K562 (cell line): ENCODE measurements around the gene GZMM. TPM values are rescaled to one million over a fixed set of nuclear protein-coding genes. Genes with fewer than 3 reads are reported as not detected.

Experiments used
- CTCFL ChIP-seq: IDR thresholded peaks from 2 replicates; pipeline ENCODE4 v1.6.1; 2011; ENCODE audit warnings: borderline replicate concordance, low read depth, mild to moderate bottlenecking, moderate library complexity, low read length; ENCODE audit not compliant: insufficient read depth, poor library complexity, severe bottlenecking
- DPF2 ChIP-seq: fragments of 450-650 bp; IDR thresholded peaks from 2 replicates; pipeline ENCODE4 v1.6.1; 2016
- MCM3 ChIP-seq: fragments of 450-650 bp; IDR thresholded peaks from 2 replicates; pipeline ENCODE4 v1.6.1; 2016
- MTA2 ChIP-seq: fragments of 450-650 bp; IDR thresholded peaks from 2 replicates; pipeline ENCODE4 v1.6.1; 2016; ENCODE audit warnings: low read depth
- MYBL2 ChIP-seq, 2 experiments: fragments of 450-650 bp in 1 of 2; sonication (generic) in 1 of 2; formaldehyde crosslinking in 1 of 2; IDR thresholded peaks; 2 replicates each; pipeline versions ENCODE4 v1.6.1 to v1.8.1; 2017 to 2022; ENCODE audit warnings: borderline replicate concordance in 1 of 2, inconsistent platforms in 1 of 2, low read depth in 1 of 2, mild to moderate bottlenecking in 1 of 2, missing genetic modification reagents in 1 of 2, moderate library complexity in 1 of 2
- NKRF ChIP-seq: fragments of 450-650 bp; IDR thresholded peaks from 2 replicates; pipeline ENCODE4 v1.6.1; 2016; ENCODE audit warnings: borderline replicate concordance
- NR2C1 ChIP-seq, 2 experiments: fragments of 450-650 bp; IDR thresholded peaks; 2 replicates each; pipeline ENCODE4 v1.6.1; 2017; ENCODE audit warnings: mild to moderate bottlenecking in 2 of 2, antibody characterized with exemption in 1 of 2, inconsistent platforms in 1 of 2, missing compliant biosample characterization in 1 of 2, missing genetic modification characterization in 1 of 2
- PCBP1 ChIP-seq: fragments of 200-400 bp; formaldehyde crosslinking; IDR thresholded peaks from 2 replicates; pipeline ENCODE4 v1.6.1; 2018; ENCODE audit warnings: mild to moderate bottlenecking, low read depth, low read length; ENCODE audit not compliant: poor library complexity, severe bottlenecking
- PHB ChIP-seq: fragments of 250-450 bp; sonication (Bioruptor Pico); IDR thresholded peaks from 2 replicates; pipeline ENCODE4 v1.5.0; 2021
- SP1 ChIP-seq: sonication (generic); formaldehyde crosslinking; IDR thresholded peaks from 2 replicates; pipeline ENCODE4 v1.8.1; 2022; ENCODE audit warnings: mild to moderate bottlenecking, missing genetic modification reagents
- ZBTB40 ChIP-seq, 2 experiments: fragments of 450-650 bp in 1 of 2; sonication (generic) in 1 of 2; formaldehyde crosslinking in 1 of 2; IDR thresholded peaks; 2 replicates each; pipeline versions ENCODE4 v1.7.1 to v1.9.0; 2016 to 2022; ENCODE audit warnings: inconsistent platforms in 1 of 2, mild to moderate bottlenecking in 1 of 2, missing genetic modification reagents in 1 of 2
- ZC3H4 ChIP-seq: sonication (generic); formaldehyde crosslinking; IDR thresholded peaks from 2 replicates; pipeline ENCODE4 v1.9.0; 2021; ENCODE audit warnings: missing genetic modification reagents, borderline replicate concordance
- polyA plus RNA-seq, 8 experiments: library from polyadenylated mRNA; depleted of rRNA in 4 of 8; stranded (reverse) in 5 of 8; unstranded in 3 of 8; fragments of >200 nt; fragmentation: Nextera tagmentation in 2 of 8; fragmentation: Illumina TruSeq in 1 of 8; extraction: Ambion mirVana in 2 of 8; extraction: Trizol in 1 of 8; gene quantifications; 2 replicates each; pipeline versions ENCODE4 v1.2.1 to v1.2.3, GENCODE V29; 2011 to 2014; ENCODE audit warnings: inconsistent platforms in 1 of 8, missing spikeins in 1 of 8
- total RNA-seq, 7 experiments: library from RNA; depleted of rRNA in 6 of 7; stranded (reverse); fragments of >200 nt in 6 of 7; fragmentation: Illumina TruSeq in 2 of 7; extraction: Trizol in 2 of 7; gene quantifications; 2 replicates each; pipeline versions ENCODE4 v1.2.1 to v1.2.3, GENCODE V29; 2011 to 2021; ENCODE audit warnings: low replicate concordance in 1 of 7

GZMM gene
- total and polyA plus RNA-seq, 9 of the 15 experiments (the other 6 are each of a cell fraction or from before 2014, with no cell fraction given): 0.08 to 2.6 (median 0.70) TPM; not detected in 2

- TF ChIP-seq NKRF (peak; percentile 38; the same call in 1 of the 2 replicates), DPF2 (peak; percentile 52), CTCFL (peak; percentile 80), PCBP1 (peak; percentile 73), MTA2 (no peak), SP1 (peak; percentile 67; the same call in 1 of the 2 replicates), PHB (CRISPR knock-in tag) (no peak), MCM3 (no peak), MYBL2 (IDR thresholded peaks at IDR 0.05; ENCODE audit: low read depth) (no peak), MYBL2 (CRISPR knock-in tag; IDR thresholded peaks at IDR 0.05; ENCODE audit: borderline replicate concordance) (no peak), NR2C1 (IDR thresholded peaks at IDR 0.05) (peak; percentile 82), NR2C1 (tag; IDR thresholded peaks at IDR 0.05) (peak; percentile 75), ZBTB40 (IDR thresholded peaks at IDR 0.05) (peak; percentile 34; the same call in 1 of the 2 replicates), ZBTB40 (CRISPR knock-in tag; IDR thresholded peaks at IDR 0.05) (no peak), ZC3H4 (0 out of 2 replicates have a peak, but pooled peaks have one; percentile 56)
Observed at GRCh38 chr19:532561-533363, 11.1 kb upstream of the GZMM start (continued).
